Right ventricle myocardium superior (tissue), 1 donor: ENCODE results near the gene TRIM31. TPM values are rescaled to one million over a fixed set of nuclear protein-coding genes. Genes with fewer than 3 reads are reported as not detected.

Experiments
- ATAC-seq: fragments of 200-7000 bp; cut with Tn5 transposase; one replicate; pipeline ENCODE4 v1.9.1; 2020; ENCODE audit warnings: mild to moderate bottlenecking; ENCODE audit not compliant: poor library complexity
- DNase-seq: peaks from one replicate; pipeline ENCODE4 v3.0.0-alpha.2; 2020
- intact Hi-C: fragments of 100-400 bp; cut with DNase I; formaldehyde crosslinking; loops from one replicate; pipeline ENCODE4 v1.11.2; 2022
- long read RNA-seq: library from polyadenylated mRNA; unstranded; transcript quantifications from one replicate; pipeline ENCODE4 v2.0.0, GENCODE V29; 2021
- total RNA-seq: library from RNA; stranded (reverse); fragmentation: NEBNext Ultra II Directional; extraction: Animal tissue kit (Norgen Biotek cat#: 25700); gene quantifications from one replicate; pipeline ENCODE4 v1.2.1, GENCODE V29; 2021
- donor health status: DM: no; HTN: yes; CAD: no; lungs with severe emphysema.

The TRIM31 gene
- total RNA-seq: not detected
- long read RNA-seq: 0 reads

- no peak for ATAC-seq
- intact Hi-C loops: no loop called here
- no peak for DNase-seq
Measured at GRCh38 chr6:30113003-30113759, at the start of gene TRIM31. Gene TRIM31, minus strand, starts transcription at chr6:30113090. Its CDS starts 285 bp downstream, at chr6:30112805.

- DNase-seq: no peak
Measured at GRCh38 chr6:30162265-30163089, 49.6 kb upstream of the TRIM31 start.

GRCh38 chr6:30160785-30161531, 48.1 kb upstream of the TRIM31 start, which contains the start of gene TRIM10:
Gene TRIM10, minus strand, starts transcription at chr6:30161211. Its CDS starts 353 bp downstream, at chr6:30160858.
- ATAC-seq: no peak
- intact Hi-C loops: no loop called here

More at GRCh38 chr6:30162265-30163089, 49.6 kb upstream of the TRIM31 start:
- intact Hi-C loops: no loop called here
- no peak for ATAC-seq

GRCh38 chr6:30160008-30160784, 47.3 kb upstream of the TRIM31 start:
- no peak for DNase-seq
- no peak for ATAC-seq
- intact Hi-C loops: no loop called here

More at GRCh38 chr6:30160785-30161531, 48.1 kb upstream of the TRIM31 start, which contains the start of gene TRIM10:
- DNase-seq: no peak

- no peak for ATAC-seq
Measured at GRCh38 chr6:30158475-30159040, 45.7 kb upstream of the TRIM31 start.

GRCh38 chr6:30157999-30158398, 45.1 kb upstream of the TRIM31 start:
- intact Hi-C loops: no loop called here
- DNase-seq (no peak), ATAC-seq (no peak)

More at GRCh38 chr6:30158475-30159040, 45.7 kb upstream of the TRIM31 start:
- intact Hi-C loops: no loop called here
- no peak for DNase-seq

GRCh38 chr6:30157581-30157980, 44.7 kb upstream of the TRIM31 start:
- intact Hi-C loops: no loop called here
- DNase-seq (no peak), ATAC-seq (no peak)

- intact Hi-C loops: no loop called here
- ATAC-seq: no peak
- no peak for DNase-seq
Measured at GRCh38 chr6:30156774-30157173, 43.9 kb upstream of the TRIM31 start.

- no peak for DNase-seq
- intact Hi-C loops: no loop called here
Measured at GRCh38 chr6:30156262-30156599, 43.3 kb upstream of the TRIM31 start.

GRCh38 chr6:30155520-30156261, 42.8 kb upstream of the TRIM31 start:
- no peak for ATAC-seq
- intact Hi-C loops: no loop called here
- no peak for DNase-seq

More at GRCh38 chr6:30156262-30156599, 43.3 kb upstream of the TRIM31 start:
- ATAC-seq: peak; percentile 66

GRCh38 chr6:30154709-30155519, 42.0 kb upstream of the TRIM31 start:
- ATAC-seq (no peak), DNase-seq (no peak)
- intact Hi-C loops: no loop called here

- intact Hi-C loops: no loop called here
- ATAC-seq (no peak), DNase-seq (no peak)
Measured at GRCh38 chr6:30154061-30154460, 41.2 kb upstream of the TRIM31 start.

- DNase-seq: no peak
- ATAC-seq: no peak
- intact Hi-C loops: no loop called here
Measured at GRCh38 chr6:30152910-30153610, 40.2 kb upstream of the TRIM31 start.

- ATAC-seq (no peak), DNase-seq (no peak)
- intact Hi-C loops: no loop called here
Measured at GRCh38 chr6:30152016-30152673, 39.3 kb upstream of the TRIM31 start.

GRCh38 chr6:30151580-30151979, 38.7 kb upstream of the TRIM31 start:
- intact Hi-C loops: no loop called here
- ATAC-seq: no peak
- no peak for DNase-seq
